ENCODE measurements around the gene ESPNL. TPM values are rescaled to one million over a fixed set of nuclear protein-coding genes. Genes with fewer than 3 reads are reported as not detected.

The ESPNL gene
- total and polyA plus RNA-seq, 4 donors = 0.08 to 0.59 (median 0.35) TPM

GRCh38 chr2:238155051-238155760, 55.1 kb downstream of the ESPNL start:
- TF ChIP-seq SP1 (IDR thresholded peaks at IDR 0.05) (no peak), HNF4A (conservative IDR thresholded peaks at IDR 0.05) (no peak), GABPA (IDR thresholded peaks at IDR 0.05 in 1 of 2, conservative IDR thresholded peaks at IDR 0.05 in 1 of 2) (no peak), FOXA2 (IDR thresholded peaks at IDR 0.05) (no peak), ATF3 (IDR thresholded peaks at IDR 0.05) (no peak)
- no peak for DNase-seq (ENCODE audit: low spot score)
- no peak overlapping the region for H3K9ac ChIP-seq (ENCODE audit: low read depth in 1 of 2, low read length in 2 of 2)

GRCh38 chr2:238155761-238156694, 55.9 kb downstream of the ESPNL start:
- Histone ChIP-seq H3K9me3 (ENCODE audit: control insufficient read depth in 4 of 4, low read length in 3 of 4) (no peaks in the 10 kb centered on the region), H3K27me3 (ENCODE audit: control insufficient read depth in 4 of 4, insufficient read depth in 4 of 4, low read length in 3 of 4) (no peaks in the 10 kb centered on the region), H3K27ac (ENCODE audit: low read depth in 1 of 2, low read length in 2 of 2) (no peak overlapping the region), H3K36me3 (ENCODE audit: control insufficient read depth in 4 of 4, insufficient read depth in 3 of 4, low read depth in 1 of 4, low read length in 3 of 4) (no peaks in the 10 kb centered on the region), H3K4me1 (ENCODE audit: control insufficient read depth in 4 of 4, insufficient read depth in 4 of 4, low read length in 3 of 4) (peaks cover 0 to 5% (median 2%) of the 10 kb centered on the region in 4 donors), H3K9ac (ENCODE audit: low read depth in 1 of 2, low read length in 2 of 2) (no peak overlapping the region), H3K4me3 (ENCODE audit: low read depth in 1 of 3, low read length in 3 of 3) (no peak overlapping the region)
- DNase-seq (ENCODE audit: low spot score) = no peak
- WGBS = 82% methylated on average over 18 of the region's 18 CpGs
- no peak for TF ChIP-seq RXRA (IDR thresholded peaks at IDR 0.05)
- TF ChIP-seq FOXA2 (IDR thresholded peaks at IDR 0.05) = no peak
- no peak for TF ChIP-seq HNF4G (IDR thresholded peaks at IDR 0.05)
- TF ChIP-seq YY1 (IDR thresholded peaks at IDR 0.05) = no peak
- no peak for TF ChIP-seq REST (IDR thresholded peaks at IDR 0.05)
- TF ChIP-seq HNF4A (conservative IDR thresholded peaks at IDR 0.05) = no peak
- no peak for TF ChIP-seq TAF1 (conservative IDR thresholded peaks at IDR 0.05)
- TF ChIP-seq ATF3 (IDR thresholded peaks at IDR 0.05) = no peak
- TF ChIP-seq EGR1 (IDR thresholded peaks at IDR 0.05; ENCODE audit: low read depth in 2 of 2) = no peak
- no peak for TF ChIP-seq MAX (IDR thresholded peaks at IDR 0.05)
- TF ChIP-seq RAD21 (IDR thresholded peaks at IDR 0.05) = no peak
- TF ChIP-seq JUND (IDR thresholded peaks at IDR 0.05) = no peak
- TF ChIP-seq GABPA (IDR thresholded peaks at IDR 0.05 in 1 of 2, conservative IDR thresholded peaks at IDR 0.05 in 1 of 2) = no peak
- TF ChIP-seq NR2F2 (IDR thresholded peaks at IDR 0.05) = no peak
- no peak for TF ChIP-seq FOXA1 (IDR thresholded peaks at IDR 0.05)
- TF ChIP-seq CTCF (IDR thresholded peaks at IDR 0.05; ENCODE audit: low read depth, low read length, missing input control) = no peak
- TF ChIP-seq SP1 (IDR thresholded peaks at IDR 0.05) = no peak

More at GRCh38 chr2:238155051-238155760, 55.1 kb downstream of the ESPNL start:
- no peaks in the 10 kb centered on the region for H3K9me3 ChIP-seq (ENCODE audit: control insufficient read depth in 4 of 4, low read length in 3 of 4)
- WGBS = 86% methylated on average over 19 of the region's 19 CpGs
- no peaks in the 10 kb centered on the region for H3K36me3 ChIP-seq (ENCODE audit: control insufficient read depth in 4 of 4, insufficient read depth in 3 of 4, low read depth in 1 of 4, low read length in 3 of 4)
- H3K27ac ChIP-seq (ENCODE audit: low read depth in 1 of 2, low read length in 2 of 2) = peak overlapping the region in 1 of 2 donors; percentile 2
- peaks cover 0 to 5% (median 2%) of the 10 kb centered on the region in 4 donors for H3K4me1 ChIP-seq (ENCODE audit: control insufficient read depth in 4 of 4, insufficient read depth in 4 of 4, low read length in 3 of 4)
- H3K4me3 ChIP-seq (ENCODE audit: low read depth in 1 of 3, low read length in 3 of 3) = no peak overlapping the region
- H3K27me3 ChIP-seq (ENCODE audit: control insufficient read depth in 4 of 4, insufficient read depth in 4 of 4, low read length in 3 of 4) = no peaks in the 10 kb centered on the region
